GM19328 (cell line): ENCODE data around the gene KRTAP2-3.
"Not testable (repeated sequence)": the region's sequence is repeated elsewhere in the genome, so short reads cannot be mapped to it uniquely, and the experiment has no call there.

Experiments
- ATAC-seq: cut with Tn5 transposase; IDR thresholded peaks from one replicate; pipeline ENCODE4 v1.9.1; 2021; ENCODE audit warnings: mild to moderate bottlenecking, moderate library complexity; ENCODE audit not compliant: unreplicated experiment

Gene KRTAP2-3

GRCh38 chr17:41060052-41060604 is at the start of gene KRTAP2-3:
KRTAP2-3 (minus strand) TSS chr17:41060114; CDS start chr17:41060050, 64 bp downstream.
- ATAC-seq = no peak

GRCh38 chr17:41108728-41109386 is 48.9 kb upstream of the KRTAP2-3 start:
- not testable (repeated sequence) for ATAC-seq

GRCh38 chr17:41107941-41108450 is 48.1 kb upstream of the KRTAP2-3 start:
- ATAC-seq = no peak

GRCh38 chr17:41105347-41105746 is 45.4 kb upstream of the KRTAP2-3 start, which contains the start of gene KRTAP4-9:
KRTAP4-9 (plus strand) TSS chr17:41105389; CDS start chr17:41105389, 0 bp downstream.
- ATAC-seq = not testable (repeated sequence)

GRCh38 chr17:41104386-41105038 is 44.6 kb upstream of the KRTAP2-3 start:
- not testable (repeated sequence) for ATAC-seq

- no peak for ATAC-seq
These were observed 44.0 kb upstream of the KRTAP2-3 start for GRCh38 chr17:41103896-41104295.

- no peak for ATAC-seq
These were observed 41.8 kb upstream of the KRTAP2-3 start, which contains the start of gene KRTAP4-16 for GRCh38 chr17:41101586-41102259. KRTAP4-16 (minus strand) TSS chr17:41102209; CDS start chr17:41102209, 0 bp downstream.

- ATAC-seq = not testable (repeated sequence)
These were observed 40.0 kb upstream of the KRTAP2-3 start for GRCh38 chr17:41099682-41100480.

- ATAC-seq = no peak
These were observed 38.6 kb upstream of the KRTAP2-3 start for GRCh38 chr17:41098481-41098880.

GRCh38 chr17:41098042-41098441 is 38.1 kb upstream of the KRTAP2-3 start, which contains the start of gene KRTAP4-8:
KRTAP4-8 (minus strand) TSS chr17:41098142; CDS start chr17:41098084, 58 bp downstream.
- ATAC-seq = no peak

GRCh38 chr17:41096055-41096454 is 36.1 kb upstream of the KRTAP2-3 start:
- ATAC-seq = no peak

GRCh38 chr17:41088760-41089352 is 28.9 kb upstream of the KRTAP2-3 start:
- not testable (repeated sequence) for ATAC-seq

GRCh38 chr17:41084100-41084856 is 24.4 kb upstream of the KRTAP2-3 start, which contains the start of gene KRTAP4-7:
KRTAP4-7 (plus strand) TSS chr17:41084150; CDS start chr17:41084207, 57 bp downstream.
- ATAC-seq = not testable (repeated sequence)

GRCh38 chr17:41083427-41083826 is 23.5 kb upstream of the KRTAP2-3 start:
- ATAC-seq = not testable (repeated sequence)

- ATAC-seq = no peak
These were observed 22.7 kb upstream of the KRTAP2-3 start for GRCh38 chr17:41082626-41083025.

- no peak for ATAC-seq
These were observed 16.9 kb upstream of the KRTAP2-3 start for GRCh38 chr17:41076788-41077187.

- ATAC-seq = no peak
These were observed 13.8 kb upstream of the KRTAP2-3 start for GRCh38 chr17:41073676-41074075.

GRCh38 chr17:41071606-41072360 is 11.9 kb upstream of the KRTAP2-3 start:
- no peak for ATAC-seq
